Measurements from ENCODE around the gene SLC39A13. TPM values are rescaled to one million over a fixed set of nuclear protein-coding genes. Genes with fewer than 3 reads are reported as not detected.

The SLC39A13 gene
- total RNA-seq, 1 experiment from 2014 or later: 32.5 TPM

DNA sequence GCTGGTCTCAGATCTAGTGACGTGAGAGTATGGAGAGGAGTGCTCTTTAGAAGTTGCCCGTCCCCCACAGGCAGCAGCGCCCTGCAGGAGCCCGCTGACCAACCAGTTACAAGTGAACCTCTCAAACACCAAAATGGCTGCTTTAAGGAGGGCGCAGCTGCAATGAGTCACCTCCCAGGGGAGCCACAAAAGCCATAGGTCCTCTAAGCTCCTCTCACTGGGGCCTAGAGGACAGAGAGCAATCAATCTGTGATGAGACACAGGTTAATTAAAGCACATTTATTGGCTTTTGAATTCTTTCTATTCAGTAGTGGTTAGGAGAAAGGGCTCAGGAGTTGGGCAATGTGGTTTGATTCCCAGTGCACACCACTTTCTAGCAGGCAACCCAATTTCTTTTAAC lies 56.1 kb downstream of the SLC39A13 start:
- intact Hi-C loops (cut with micrococcal nuclease): no loop called here
- ChIA-PET CTCF (no interaction called here), POLR2A (ENCODE audit: unreplicated experiment) (no interaction called here)
- no peak for TF ChIP-seq EZH2phosphoT487 (IDR thresholded peaks at IDR 0.05; ENCODE audit: borderline replicate concordance, low read length)
- TF ChIP-seq, protein P1, sequence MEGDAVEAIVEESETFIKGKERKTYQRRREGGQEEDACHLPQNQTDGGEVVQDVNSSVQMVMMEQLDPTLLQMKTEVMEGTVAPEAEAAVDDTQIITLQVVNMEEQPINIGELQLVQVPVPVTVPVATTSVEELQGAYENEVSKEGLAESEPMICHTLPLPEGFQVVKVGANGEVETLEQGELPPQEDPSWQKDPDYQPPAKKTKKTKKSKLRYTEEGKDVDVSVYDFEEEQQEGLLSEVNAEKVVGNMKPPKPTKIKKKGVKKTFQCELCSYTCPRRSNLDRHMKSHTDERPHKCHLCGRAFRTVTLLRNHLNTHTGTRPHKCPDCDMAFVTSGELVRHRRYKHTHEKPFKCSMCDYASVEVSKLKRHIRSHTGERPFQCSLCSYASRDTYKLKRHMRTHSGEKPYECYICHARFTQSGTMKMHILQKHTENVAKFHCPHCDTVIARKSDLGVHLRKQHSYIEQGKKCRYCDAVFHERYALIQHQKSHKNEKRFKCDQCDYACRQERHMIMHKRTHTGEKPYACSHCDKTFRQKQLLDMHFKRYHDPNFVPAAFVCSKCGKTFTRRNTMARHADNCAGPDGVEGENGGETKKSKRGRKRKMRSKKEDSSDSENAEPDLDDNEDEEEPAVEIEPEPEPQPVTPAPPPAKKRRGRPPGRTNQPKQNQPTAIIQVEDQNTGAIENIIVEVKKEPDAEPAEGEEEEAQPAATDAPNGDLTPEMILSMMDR (conservative IDR thresholded peaks at IDR 0.05; ENCODE audit: low read depth, low read length): no peak
- TF ChIP-seq EZH2 (IDR thresholded peaks at IDR 0.05; ENCODE audit: low read length, unreplicated experiment): no peak
- Histone ChIP-seq H4K20me1 (ENCODE audit: low read length) (no peaks in the 10 kb centered on the region), H3K4me2 (ENCODE audit: low read length) (no peak overlapping the region), H3K9me2 (replicated peaks; ENCODE audit: low read length) (no peaks in the 10 kb centered on the region), H3F3A (ENCODE audit: low read length, unreplicated experiment) (no peaks in the 10 kb centered on the region), H3K4me1 (ENCODE audit: insufficient read depth, low read length) (no peaks in the 10 kb centered on the region), H3K4me3 (ENCODE audit: low read length) (no peak overlapping the region), H3K27ac (ENCODE audit: low read length) (no peak overlapping the region), H3K79me2 (ENCODE audit: low read length) (0 out of 2 replicates have a peak, but pooled peaks cover 6% of the 10 kb centered on the region), H3K9me3 (ENCODE audit: low read length) (no peaks in the 10 kb centered on the region), H2AFZ (ENCODE audit: low read length) (no peak overlapping the region), H3K9ac (ENCODE audit: low read length) (no peak overlapping the region), H3K36me3 (ENCODE audit: low read depth, low read length) (peaks cover 21% of the 10 kb centered on the region; the same call in 1 of the 2 replicates), H3K27me3 (ENCODE audit: low read length) (no peaks in the 10 kb centered on the region)
- ATAC-seq (no peak), DNase-seq (no peak)
- BruUV-seq (replicated peaks): no TSS peak

Small RNAs within 50 kb of the gene (microRNA-seq; reads per million reads assigned to microRNA genes)
- not detected for gene MIR4487 (ENCODE audit: unreplicated experiment)

Other genes with a start within 250 kb of the SLC39A13 start
- 97.5 and 125 TPM in 2 replicates for gene ARFGAP2, start 231.7 kb upstream of the SLC39A13 start, total RNA-seq (2014; rRNA removed)
- gene PACSIN3, start 222.2 kb upstream of the SLC39A13 start, total RNA-seq (2014; rRNA removed): 83.9 and 129 TPM in 2 replicates
- gene DDB2, start 193.6 kb upstream of the SLC39A13 start, total RNA-seq (2014; rRNA removed): 45.4 and 54.5 TPM in 2 replicates
- 24.2 and 26.6 TPM in 2 replicates for gene ACP2, start 159.8 kb upstream of the SLC39A13 start, total RNA-seq (2014; rRNA removed)
- gene NR1H3, start 150.6 kb upstream of the SLC39A13 start, total RNA-seq (2014; rRNA removed): 14.2 and 31.6 TPM in 2 replicates
- 23.1 and 26.4 TPM in 2 replicates for gene MADD, start 138.5 kb upstream of the SLC39A13 start, total RNA-seq (2014; rRNA removed)
- gene MYBPC3, start 55.9 kb upstream of the SLC39A13 start, total RNA-seq (2014; rRNA removed): not detected in 2 replicates
- 0.22 TPM in 1 of 2 replicates, not detected in the other for gene SPI1, start 30.0 kb upstream of the SLC39A13 start, total RNA-seq (2014; rRNA removed)
- 275 and 314 TPM in 2 replicates for gene PSMC3, start 17.8 kb downstream of the SLC39A13 start, total RNA-seq (2014; rRNA removed)
- gene RAPSN, start 40.5 kb downstream of the SLC39A13 start, total RNA-seq (2014; rRNA removed): 0.23 TPM in 1 of 2 replicates, not detected in the other
- 80.1 and 92.7 TPM in 2 replicates for gene CELF1, start 144.5 kb downstream of the SLC39A13 start, total RNA-seq (2014; rRNA removed)
- gene PTPMT1, start 157.0 kb downstream of the SLC39A13 start, total RNA-seq (2014; rRNA removed): 167 and 212 TPM in 2 replicates
- gene KBTBD4, start 170.4 kb downstream of the SLC39A13 start, total RNA-seq (2014; rRNA removed): 9.2 and 9.8 TPM in 2 replicates
- gene NDUFS3, start 170.5 kb downstream of the SLC39A13 start, total RNA-seq (2014; rRNA removed): 120 and 166 TPM in 2 replicates
- not detected in 2 replicates for gene FAM180B, start 178.1 kb downstream of the SLC39A13 start, total RNA-seq (2014; rRNA removed)
- gene C1QTNF4, start 185.8 kb downstream of the SLC39A13 start, total RNA-seq (2014; rRNA removed): not detected in 2 replicates
- 84.0 and 88.1 TPM in 2 replicates for gene MTCH2, start 234.0 kb downstream of the SLC39A13 start, total RNA-seq (2014; rRNA removed)